ENCODE measurements around the gene RPL35A. TPM values are rescaled to one million over a fixed set of nuclear protein-coding genes. Genes with fewer than 3 reads are reported as not detected.

The RPL35A gene
- total RNA-seq, 2 donors from 2014 or later, result 1,211 to 1,450 TPM

DNA sequence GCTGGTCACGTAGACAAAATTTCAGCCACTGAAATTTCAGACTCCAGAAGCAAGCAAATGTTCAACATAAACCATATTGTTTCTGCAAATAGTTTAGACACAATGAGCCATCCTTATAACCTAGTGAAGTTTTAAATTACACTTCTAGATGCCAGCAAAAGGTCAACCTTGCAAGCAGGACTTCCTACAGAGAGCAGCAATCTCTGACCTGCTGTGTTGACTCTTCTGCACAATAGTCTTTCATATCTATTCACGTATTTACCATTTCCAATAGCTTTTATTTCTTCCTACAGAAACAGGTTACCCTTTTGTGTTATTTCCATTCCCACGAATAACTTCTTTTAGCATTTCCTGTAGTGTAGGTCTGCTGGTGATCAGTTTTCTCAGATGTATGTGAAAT lies 20.6 kb downstream of the RPL35A start:
- Mint-ChIP-seq H3K27me3 (ENCODE audit: insufficient read depth) (no peaks in the 10 kb centered on the region), H3K9me3 (peaks cover 58% of the 10 kb centered on the region), H3K36me3 (ENCODE audit: low read depth) (peaks cover 21% of the 10 kb centered on the region), H3K4me3 (no peak overlapping the region), H3K27ac (no peak overlapping the region), H3K4me1 (no peaks in the 10 kb centered on the region)
- 89 to 90% methylated on average over 2 to 3 of the region's 3 CpGs for WGBS, 2 experiments (ENCODE audit: insufficient coverage in 1 of 2, insufficient read length in 1 of 2)
- no peak overlapping the region for H3K4me3 ChIP-seq (ENCODE audit: low read length)
- no peak for DNase-seq
- no peaks in the 10 kb centered on the region for H3K27me3 ChIP-seq (ENCODE audit: control insufficient read depth, insufficient read depth, low read length, poor library complexity, severe bottlenecking)
- H3K9ac ChIP-seq (ENCODE audit: extremely low read depth, low read length, poor library complexity, severe bottlenecking), result no peak overlapping the region
- H3K36me3 ChIP-seq (ENCODE audit: control insufficient read depth, insufficient read depth, low read length), result no peaks in the 10 kb centered on the region
- H3K9me3 ChIP-seq (ENCODE audit: control insufficient read depth, low read length), result peaks cover 37% of the 10 kb centered on the region
- TF ChIP-seq, protein P1, sequence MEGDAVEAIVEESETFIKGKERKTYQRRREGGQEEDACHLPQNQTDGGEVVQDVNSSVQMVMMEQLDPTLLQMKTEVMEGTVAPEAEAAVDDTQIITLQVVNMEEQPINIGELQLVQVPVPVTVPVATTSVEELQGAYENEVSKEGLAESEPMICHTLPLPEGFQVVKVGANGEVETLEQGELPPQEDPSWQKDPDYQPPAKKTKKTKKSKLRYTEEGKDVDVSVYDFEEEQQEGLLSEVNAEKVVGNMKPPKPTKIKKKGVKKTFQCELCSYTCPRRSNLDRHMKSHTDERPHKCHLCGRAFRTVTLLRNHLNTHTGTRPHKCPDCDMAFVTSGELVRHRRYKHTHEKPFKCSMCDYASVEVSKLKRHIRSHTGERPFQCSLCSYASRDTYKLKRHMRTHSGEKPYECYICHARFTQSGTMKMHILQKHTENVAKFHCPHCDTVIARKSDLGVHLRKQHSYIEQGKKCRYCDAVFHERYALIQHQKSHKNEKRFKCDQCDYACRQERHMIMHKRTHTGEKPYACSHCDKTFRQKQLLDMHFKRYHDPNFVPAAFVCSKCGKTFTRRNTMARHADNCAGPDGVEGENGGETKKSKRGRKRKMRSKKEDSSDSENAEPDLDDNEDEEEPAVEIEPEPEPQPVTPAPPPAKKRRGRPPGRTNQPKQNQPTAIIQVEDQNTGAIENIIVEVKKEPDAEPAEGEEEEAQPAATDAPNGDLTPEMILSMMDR (conservative IDR thresholded peaks at IDR 0.05), result no peak
- H3K4me1 ChIP-seq (ENCODE audit: control insufficient read depth, insufficient read depth, low read length), result no peaks in the 10 kb centered on the region
- H3K27ac ChIP-seq (ENCODE audit: low read depth, low read length), result no peak overlapping the region

DNA sequence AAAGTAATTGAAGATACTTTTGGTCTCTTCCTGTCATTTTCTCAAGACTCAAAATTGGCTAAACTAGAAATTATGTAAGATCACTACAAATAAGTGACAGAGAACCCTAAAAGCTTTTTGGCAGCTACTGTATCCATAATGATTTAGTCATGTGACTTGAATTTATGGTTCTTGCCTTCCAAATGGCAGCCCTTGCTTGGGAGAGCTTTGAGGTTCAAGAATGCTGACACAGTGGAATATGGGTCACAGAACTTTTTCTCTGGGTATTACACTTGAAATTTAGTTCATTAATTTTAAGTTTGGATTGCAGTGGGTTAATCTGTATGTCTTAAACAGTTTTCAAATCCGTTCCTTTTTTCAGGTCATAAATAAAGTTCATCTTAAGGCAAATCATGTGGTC lies 24.0 kb downstream of the RPL35A start:
- H3K36me3 Mint-ChIP-seq (ENCODE audit: low read depth), result peaks cover 18% of the 10 kb centered on the region
- Histone ChIP-seq H3K27me3 (ENCODE audit: control insufficient read depth, insufficient read depth, low read length, poor library complexity, severe bottlenecking) (no peaks in the 10 kb centered on the region), H3K4me3 (ENCODE audit: low read length) (no peak overlapping the region), H3K9ac (ENCODE audit: extremely low read depth, low read length, poor library complexity, severe bottlenecking) (no peak overlapping the region), H3K36me3 (ENCODE audit: control insufficient read depth, insufficient read depth, low read length) (peaks cover 14% of the 10 kb centered on the region), H3K27ac (ENCODE audit: low read depth, low read length) (no peak overlapping the region), H3K4me1 (ENCODE audit: control insufficient read depth, insufficient read depth, low read length) (no peaks in the 10 kb centered on the region), H3K9me3 (ENCODE audit: control insufficient read depth, low read length) (peaks cover 17% of the 10 kb centered on the region)
- 95% methylated on average over 1 of the region's 1 CpG; no CpG with 5 or more reads in 1 of the 2 experiments for WGBS, 2 experiments (ENCODE audit: insufficient coverage in 1 of 2, insufficient read length in 1 of 2)
- H3K9me3 Mint-ChIP-seq, result peaks cover 28% of the 10 kb centered on the region
- DNase-seq, result no peak
- no peaks in the 10 kb centered on the region for H3K27me3 Mint-ChIP-seq (ENCODE audit: insufficient read depth)
- H3K27ac Mint-ChIP-seq, result no peak overlapping the region
- no peak overlapping the region for H3K4me3 Mint-ChIP-seq
- H3K4me1 Mint-ChIP-seq, result no peaks in the 10 kb centered on the region
- TF ChIP-seq, protein P1 (conservative IDR thresholded peaks at IDR 0.05), result no peak

DNA sequence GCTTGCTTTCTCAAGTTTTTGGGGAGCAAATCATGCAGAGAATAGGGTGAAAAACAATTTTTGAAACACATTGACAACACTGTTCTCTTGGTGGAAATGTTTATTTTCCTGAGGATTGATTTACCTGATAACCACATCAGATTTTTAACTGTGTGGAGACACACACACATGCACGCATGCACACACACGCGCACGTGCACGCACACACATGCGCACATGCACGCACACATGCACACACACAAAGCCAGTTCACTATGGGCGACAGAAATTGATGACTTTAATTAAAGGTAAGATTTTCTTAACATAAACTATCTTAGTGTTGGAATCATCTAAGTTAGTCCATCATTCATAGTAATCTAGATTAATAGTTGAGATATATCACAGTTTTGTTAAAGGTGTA lies 25.3 kb downstream of the RPL35A start:
- Mint-ChIP-seq H3K4me1 (no peaks in the 10 kb centered on the region), H3K4me3 (no peak overlapping the region), H3K9me3 (peaks cover 26% of the 10 kb centered on the region), H3K27ac (no peak overlapping the region), H3K36me3 (ENCODE audit: low read depth) (peaks cover 20% of the 10 kb centered on the region), H3K27me3 (ENCODE audit: insufficient read depth) (no peaks in the 10 kb centered on the region)
- Histone ChIP-seq H3K4me3 (ENCODE audit: low read length) (no peak overlapping the region), H3K4me1 (ENCODE audit: control insufficient read depth, insufficient read depth, low read length) (no peaks in the 10 kb centered on the region), H3K36me3 (ENCODE audit: control insufficient read depth, insufficient read depth, low read length) (peaks cover 14% of the 10 kb centered on the region), H3K9ac (ENCODE audit: extremely low read depth, low read length, poor library complexity, severe bottlenecking) (no peak overlapping the region), H3K27ac (ENCODE audit: low read depth, low read length) (no peak overlapping the region), H3K27me3 (ENCODE audit: control insufficient read depth, insufficient read depth, low read length, poor library complexity, severe bottlenecking) (no peaks in the 10 kb centered on the region), H3K9me3 (ENCODE audit: control insufficient read depth, low read length) (peaks cover 12% of the 10 kb centered on the region)
- no peak for DNase-seq
- WGBS, 2 experiments (ENCODE audit: insufficient coverage in 1 of 2, insufficient read length in 1 of 2), result 97 to 100% methylated on average over 1 to 7 of the region's 8 CpGs
- TF ChIP-seq, protein P1 (conservative IDR thresholded peaks at IDR 0.05), result no peak
